AG08395 (cell line): ENCODE results near the gene SFTPA1.
"Not testable (repeated sequence)": the region's sequence is repeated elsewhere in the genome, so short reads cannot be mapped to it uniquely, and the experiment has no call there.

Source experiments
- DNase-seq: peaks from one replicate; pipeline ENCODE4 v3.0.0; 2012; ENCODE audit warnings: mixed read lengths, low spot score

Gene SFTPA1

DNA sequence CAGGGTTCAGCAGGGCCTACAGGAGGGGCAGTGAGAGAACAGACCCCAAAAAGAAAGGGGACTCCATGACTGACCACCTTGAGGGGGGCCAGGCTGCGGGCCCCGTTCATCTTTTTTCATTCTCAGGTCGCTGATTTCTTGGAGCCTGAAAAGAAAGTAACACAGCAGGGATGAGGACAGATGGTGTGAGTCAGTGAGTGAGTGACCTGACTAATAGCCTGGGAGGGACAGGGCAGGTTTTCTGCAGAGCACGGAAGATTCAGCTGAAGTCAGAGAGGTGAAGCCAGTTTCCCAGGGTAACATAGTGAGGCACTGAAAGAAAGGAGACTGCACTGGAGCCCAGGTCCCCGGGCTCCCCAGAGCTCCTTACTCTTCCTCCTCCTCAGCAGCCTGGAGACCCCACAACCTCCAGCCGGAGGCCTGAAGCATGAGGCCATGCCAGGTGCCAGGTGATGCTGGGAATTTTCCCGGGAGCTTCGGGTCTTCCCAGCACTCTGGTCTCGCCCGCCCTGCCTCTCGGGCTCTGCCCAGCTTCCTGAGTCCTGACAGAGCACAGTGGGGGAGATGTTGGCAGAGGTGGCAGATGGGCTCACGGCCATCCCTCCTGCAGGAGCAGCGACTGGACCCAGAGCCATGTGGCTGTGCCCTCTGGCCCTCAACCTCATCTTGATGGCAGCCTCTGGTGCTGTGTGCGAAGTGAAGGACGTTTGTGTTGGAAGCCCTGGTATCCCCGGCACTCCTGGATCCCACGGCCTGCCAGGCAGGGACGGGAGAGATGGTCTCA is 646 bp downstream of the SFTPA1 start:
- DNase-seq, result peak; percentile 15

DNA sequence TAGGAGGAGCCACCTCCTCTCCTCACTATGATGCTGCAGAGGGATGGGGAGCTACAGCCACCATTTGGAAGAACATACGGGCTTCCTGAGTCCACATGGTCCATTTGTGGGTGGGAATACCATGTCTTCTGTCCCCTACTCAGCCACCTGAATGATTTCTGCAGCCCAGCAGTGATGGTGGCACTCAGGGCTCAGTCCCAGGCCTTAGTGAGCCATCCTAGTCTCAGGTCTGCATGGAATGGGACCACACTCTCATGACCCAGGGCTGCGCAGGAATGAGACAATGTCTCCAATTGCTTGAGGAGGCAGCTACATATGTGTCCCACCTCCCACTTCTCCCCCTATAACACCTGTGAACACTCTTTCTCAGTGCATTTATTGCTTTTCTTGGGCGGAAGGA is 4.8 kb downstream of the SFTPA1 start:
- no peak for DNase-seq

DNA sequence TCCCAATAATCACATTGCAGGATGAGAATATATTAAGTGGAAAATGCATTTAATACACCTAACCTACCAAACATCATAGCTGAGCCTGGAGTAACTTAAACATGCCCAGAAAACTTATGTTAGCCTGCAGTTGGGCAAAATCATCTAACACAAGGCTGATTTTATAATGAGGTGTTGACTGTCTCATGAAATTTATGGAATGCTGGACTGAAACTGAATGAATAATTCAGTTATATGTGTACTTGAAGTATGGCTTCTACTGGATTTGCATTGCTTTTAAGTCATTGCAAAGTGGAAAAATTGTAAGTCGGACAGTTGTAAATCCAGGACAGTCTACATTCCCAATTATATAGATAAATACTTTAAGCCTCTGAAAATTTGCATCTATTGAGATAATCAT is 5.4 kb downstream of the SFTPA1 start:
- no peak for DNase-seq

GRCh38 chr10:79623663-79624062 is 12.9 kb downstream of the SFTPA1 start:
- DNase-seq, result not testable (repeated sequence)

DNA sequence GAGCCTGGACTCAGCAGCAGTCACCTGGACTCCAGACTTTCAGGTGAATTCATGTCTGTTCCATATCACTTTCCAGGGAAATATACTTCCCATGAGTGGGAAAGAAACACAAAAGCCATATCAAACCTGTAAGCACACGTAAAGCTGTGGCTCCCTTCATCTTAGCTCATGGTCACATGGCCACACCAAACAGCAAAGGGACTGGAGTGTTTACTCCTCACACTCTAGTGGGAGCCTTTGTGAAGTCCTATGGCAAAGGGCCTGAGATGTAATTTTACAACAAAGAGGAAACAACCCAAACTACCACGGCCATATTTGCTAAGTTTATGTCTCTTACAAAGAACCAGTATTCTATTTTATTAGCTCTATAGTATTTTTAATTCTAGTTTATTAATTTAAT is 16.3 kb downstream of the SFTPA1 start:
- DNase-seq, result no peak

GRCh38 chr10:79628083-79628482 is 17.3 kb downstream of the SFTPA1 start:
- DNase-seq, result no peak

- no peak for DNase-seq
Observed at GRCh38 chr10:79628988-79629954, 18.5 kb downstream of the SFTPA1 start.

DNA sequence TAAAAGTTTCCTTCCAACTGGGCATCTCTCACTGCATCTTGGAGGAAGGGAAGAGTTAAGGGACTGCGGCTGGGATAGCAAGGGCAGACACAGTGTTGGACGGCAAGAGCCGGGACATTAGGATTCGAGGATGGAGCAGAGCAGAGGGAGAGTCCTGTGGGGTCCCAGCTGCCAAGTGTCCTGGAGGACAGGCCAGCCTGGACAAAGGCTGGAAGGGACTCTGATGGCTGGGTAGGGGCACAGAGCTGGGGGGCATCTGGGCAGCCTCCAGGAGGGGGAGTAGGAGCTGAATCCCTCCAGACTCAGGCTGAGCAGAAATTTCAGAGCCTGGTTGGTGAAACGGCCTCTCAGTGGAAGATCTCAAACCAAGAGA is 19.2 kb downstream of the SFTPA1 start:
- DNase-seq, result no peak

- not testable (repeated sequence) for DNase-seq
Observed at GRCh38 chr10:79636654-79637199, 26.0 kb downstream of the SFTPA1 start.

- no peak for DNase-seq
Observed at GRCh38 chr10:79638318-79638717, 27.6 kb downstream of the SFTPA1 start.

DNA sequence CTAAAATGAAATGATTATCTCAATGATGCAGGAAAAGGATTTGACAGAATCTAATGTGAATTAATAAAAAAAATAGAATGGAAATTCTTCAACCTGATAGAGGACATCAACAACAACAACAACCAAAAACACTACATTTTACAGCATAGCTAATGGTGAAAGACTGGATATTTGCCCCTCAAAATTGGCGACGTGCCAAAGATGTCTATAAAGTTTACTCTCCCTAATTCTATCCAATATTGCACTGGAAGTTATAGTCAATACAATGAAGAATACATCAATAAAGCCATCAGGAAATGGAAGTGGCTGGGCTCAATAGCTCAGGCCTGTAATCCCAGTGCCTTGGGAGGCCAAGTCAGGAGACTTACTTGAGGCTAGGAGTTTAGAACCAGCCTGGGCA is 42.0 kb downstream of the SFTPA1 start:
- DNase-seq, result not testable (repeated sequence)

DNA sequence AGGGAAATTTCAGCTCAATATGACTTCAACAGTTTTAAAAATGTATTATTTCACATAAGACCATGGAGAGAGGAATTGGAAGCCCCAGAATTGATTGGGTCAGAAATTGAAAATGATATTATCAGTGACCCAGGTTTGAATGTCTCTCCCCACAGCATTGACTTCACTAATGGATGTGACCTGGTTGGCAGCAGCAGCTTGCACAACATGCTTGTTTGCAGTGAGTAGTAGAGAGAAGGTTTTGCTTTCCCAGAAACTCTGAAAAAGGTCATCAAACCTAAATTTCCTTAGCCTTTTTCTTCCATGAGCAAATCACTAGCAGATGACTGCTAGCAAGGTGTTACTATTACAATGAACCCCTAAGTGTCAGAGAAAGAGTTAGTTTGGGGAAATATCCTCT is 52.5 kb downstream of the SFTPA1 start:
- not testable (repeated sequence) for DNase-seq

DNA sequence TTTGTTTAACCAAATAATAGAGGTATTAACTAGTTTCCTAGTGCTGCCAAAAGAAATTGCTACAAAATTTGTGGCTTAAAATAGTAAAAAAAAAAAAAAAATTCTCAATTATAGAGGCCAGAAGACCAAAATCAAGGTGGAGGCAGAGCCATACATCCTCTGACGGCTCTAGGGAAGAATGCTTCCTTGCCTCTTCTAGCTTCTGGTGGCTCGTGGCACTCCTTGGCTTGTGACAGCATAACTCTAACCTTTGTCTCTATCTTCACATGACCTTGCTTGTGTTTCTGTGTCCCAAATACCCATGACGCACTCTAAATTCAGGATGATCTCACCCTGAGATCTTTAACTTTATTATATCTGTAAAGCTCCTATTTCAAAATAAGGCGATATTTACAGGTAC is 53.9 kb downstream of the SFTPA1 start:
- not testable (repeated sequence) for DNase-seq
